HEK293 (cell line): ENCODE results near the gene BCL7A.

Experiments used
- CTCF ChIA-PET: fragments of 350-600 bp; formaldehyde crosslinking; extraction: SDS; loops from one replicate; lab custom pipeline; 2021; ENCODE audit warnings: antibody characterized with exemption; lab: Yijun Ruan, JAX
- POLR2A ChIA-PET: fragments of 300-600 bp; formaldehyde crosslinking; extraction: SDS; loops from one replicate; lab custom pipeline; 2020; ENCODE audit warnings: antibody characterized with exemption, inconsistent platforms; lab: Yijun Ruan, JAX
- H3K27ac ChIP-seq: fragments of 200-500 bp; sonication (Bioruptor generic); 2 replicates; pipeline ENCODE4 v1.5.1; 2014; ENCODE audit warnings: low read depth, low read length, control low read depth, inconsistent platforms; ENCODE audit errors: extremely low read depth
- H3K36me3 ChIP-seq, 2 experiments: fragments of 200-500 bp in 1 of 2; sonication (Bioruptor generic) in 1 of 2; 1 replicate in 1 of 2; 2 replicates in 1 of 2; pipeline ENCODE4 v1.5.1; 2014 to 2017; ENCODE audit warnings: inconsistent platforms in 2 of 2, low read length in 2 of 2; ENCODE audit not compliant: control insufficient read depth in 2 of 2, insufficient read depth in 1 of 2
- H3K4me1 ChIP-seq: fragments of 200-500 bp; sonication (Bioruptor generic); 2 replicates; pipeline ENCODE4 v1.5.1; 2014; ENCODE audit warnings: mild to moderate bottlenecking, low read length, inconsistent platforms; ENCODE audit not compliant: control insufficient read depth, insufficient read depth
- H3K4me3 ChIP-seq: 2 replicates; pipeline ENCODE4 v1.5.1; 2011; ENCODE audit warnings: low read depth, mild to moderate bottlenecking, control low read depth, low read length, moderate library complexity
- H3K9me3 ChIP-seq: fragments of 200-500 bp; sonication (Bioruptor generic); 2 replicates; pipeline ENCODE4 v1.5.1; 2014; ENCODE audit warnings: low read depth, low read length, inconsistent platforms; ENCODE audit not compliant: control insufficient read depth, insufficient read depth
- GFI1B ChIP-seq: fragments of 450-650 bp; formaldehyde crosslinking; IDR thresholded peaks from 2 replicates; pipeline ENCODE4 v1.5.1; 2016; ENCODE audit warnings: missing biosample characterization, missing genetic modification characterization
- HOXD13 ChIP-seq: sonication (generic); formaldehyde crosslinking; IDR thresholded peaks from 2 replicates; pipeline ENCODE4 v1.8.0; 2022; ENCODE audit warnings: missing genetic modification reagents, borderline replicate concordance
- KLF1 ChIP-seq: fragments of 450-650 bp; formaldehyde crosslinking; IDR thresholded peaks from 2 replicates; pipeline ENCODE4 v1.5.1; 2016; ENCODE audit warnings: missing biosample characterization, missing genetic modification characterization
- KLF10 ChIP-seq: fragments of 450-650 bp; IDR thresholded peaks from 2 replicates; pipeline ENCODE4 v1.5.1; 2018; ENCODE audit warnings: missing biosample characterization, mild to moderate bottlenecking, missing genetic modification characterization
- REST ChIP-seq: fragments of 450-650 bp; formaldehyde crosslinking; IDR thresholded peaks from 2 replicates; pipeline ENCODE4 v1.5.1; 2016; ENCODE audit warnings: missing biosample characterization, missing genetic modification characterization
- TCF7L2 ChIP-seq: IDR thresholded peaks from 2 replicates; pipeline ENCODE4 v1.6.1; 2011; ENCODE audit warnings: low read depth, mild to moderate bottlenecking, inconsistent platforms, low read length, moderate library complexity, borderline replicate concordance
- YY2 ChIP-seq: fragments of 450-650 bp; formaldehyde crosslinking; IDR thresholded peaks from 2 replicates; pipeline ENCODE4 v1.5.1; 2016; ENCODE audit warnings: missing biosample characterization, missing genetic modification characterization
- ZBTB49 ChIP-seq: fragments of 450-650 bp; formaldehyde crosslinking; IDR thresholded peaks from 2 replicates; pipeline ENCODE4 v1.5.1; 2016; ENCODE audit warnings: missing biosample characterization, missing genetic modification characterization, low read depth
- ZFP37 ChIP-seq: fragments of 450-650 bp; formaldehyde crosslinking; IDR thresholded peaks from 2 replicates; pipeline ENCODE4 v1.5.1; 2016; ENCODE audit warnings: missing biosample characterization, missing genetic modification characterization
- ZNF2 ChIP-seq: fragments of 450-650 bp; formaldehyde crosslinking; IDR thresholded peaks from 2 replicates; pipeline ENCODE4 v1.5.1; 2016; ENCODE audit warnings: missing biosample characterization, missing genetic modification characterization
- ZNF202 ChIP-seq: fragments of 450-650 bp; formaldehyde crosslinking; IDR thresholded peaks from 2 replicates; pipeline ENCODE4 v1.5.1; 2016; ENCODE audit warnings: missing biosample characterization, missing genetic modification characterization, borderline replicate concordance
- ZNF280C ChIP-seq: fragments of 450-650 bp; formaldehyde crosslinking; IDR thresholded peaks from 2 replicates; pipeline ENCODE4 v1.5.1; 2016; ENCODE audit warnings: missing biosample characterization, missing genetic modification characterization
- ZNF302 ChIP-seq: fragments of 450-650 bp; formaldehyde crosslinking; IDR thresholded peaks from 2 replicates; pipeline ENCODE4 v1.5.1; 2016; ENCODE audit warnings: missing biosample characterization, missing genetic modification characterization, low read depth
- ZNF335 ChIP-seq: fragments of 450-650 bp; formaldehyde crosslinking; conservative IDR thresholded peaks from 2 replicates; pipeline ENCODE4 v1.5.1; 2016; ENCODE audit warnings: missing biosample characterization, missing genetic modification characterization
- ZNF366 ChIP-seq: fragments of 450-650 bp; formaldehyde crosslinking; conservative IDR thresholded peaks from 2 replicates; pipeline ENCODE4 v1.5.1; 2016; ENCODE audit warnings: missing biosample characterization, missing genetic modification characterization
- ZNF433 ChIP-seq: fragments of 450-650 bp; formaldehyde crosslinking; IDR thresholded peaks from 2 replicates; pipeline ENCODE4 v1.5.1; 2016; ENCODE audit warnings: missing biosample characterization, missing genetic modification characterization, low read depth
- ZNF473 ChIP-seq: fragments of 450-650 bp; formaldehyde crosslinking; IDR thresholded peaks from 2 replicates; pipeline ENCODE4 v1.5.1; 2017; ENCODE audit warnings: missing biosample characterization, missing genetic modification characterization
- ZNF488 ChIP-seq: fragments of 450-650 bp; formaldehyde crosslinking; IDR thresholded peaks from 2 replicates; pipeline ENCODE4 v1.5.1; 2016; ENCODE audit warnings: missing biosample characterization, missing genetic modification characterization
- ZNF621 ChIP-seq: fragments of 450-650 bp; formaldehyde crosslinking; IDR thresholded peaks from 2 replicates; pipeline ENCODE4 v1.5.1; 2017; ENCODE audit warnings: missing biosample characterization, missing genetic modification characterization
- ZNF692 ChIP-seq: fragments of 450-650 bp; formaldehyde crosslinking; IDR thresholded peaks from 2 replicates; pipeline ENCODE4 v1.5.1; 2016; ENCODE audit warnings: missing biosample characterization, missing genetic modification characterization
- ZSCAN23 ChIP-seq: fragments of 450-650 bp; formaldehyde crosslinking; IDR thresholded peaks from 2 replicates; pipeline ENCODE4 v1.5.1; 2016; ENCODE audit warnings: missing biosample characterization, missing genetic modification characterization

Gene BCL7A

DNA sequence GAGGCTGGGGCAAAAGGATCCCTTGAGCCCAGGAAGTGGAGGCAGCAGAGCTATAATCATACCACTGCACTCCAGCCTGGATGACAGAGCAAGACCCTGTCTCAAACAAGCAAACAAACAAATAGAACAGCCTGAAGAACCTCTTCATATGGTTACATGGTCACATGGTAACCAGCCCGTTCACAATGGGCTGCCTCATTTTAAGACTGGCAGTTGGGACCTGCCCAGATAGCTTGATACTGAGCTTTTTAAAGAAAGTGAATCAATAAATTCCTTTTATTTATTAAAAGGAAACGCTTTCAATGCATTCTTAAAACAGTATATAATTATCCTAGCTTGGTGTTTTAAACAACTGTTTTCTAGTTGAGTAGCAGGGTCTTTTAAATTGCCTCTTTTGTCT is 67.4 kb downstream of the BCL7A start (continued):
- TF ChIP-seq ZNF280C: no peak
- no peak for TF ChIP-seq ZNF433 (tag by site-specific recombination)
- TF ChIP-seq ZFP37: no peak
- TF ChIP-seq ZNF2: no peak
- TF ChIP-seq ZNF335: no peak
- no peak for TF ChIP-seq ZNF302 (tag by site-specific recombination)
- TF ChIP-seq, all 188 proteins: peak for 0

GRCh38 chr12:122090759-122091515 is 69.3 kb downstream of the BCL7A start:
- TF ChIP-seq TCF7L2: no peak
- TF ChIP-seq HOXD13 (CRISPR knock-in tag): no peak
- no peak for TF ChIP-seq REST (tag by site-specific recombination)
- no peak for TF ChIP-seq ZSCAN23 (tag by site-specific recombination)
- no peak for TF ChIP-seq ZNF488 (tag by site-specific recombination)
- Histone ChIP-seq H3K9me3 (no peaks in the 10 kb centered on the region), H3K36me3 (peaks cover 0 to 20% of the 10 kb centered on the region in 2 experiments; a peak in 2 of 3 replicates), H3K4me3 (no peak overlapping the region), H3K4me1 (peaks cover 2% of the 10 kb centered on the region; the same call in 1 of the 2 replicates), H3K27ac (no peak overlapping the region)
- ChIA-PET CTCF (interaction anchor here (0.9 to 1.7 kb wide), 3 partner anchors 9 to 32 kb away, joined by 3 to 7 read pairs (median 4); no protein-coding TSS in a partner anchor), POLR2A (interaction anchor here (0.5 to 1.0 kb wide), 2 partner anchors 13 to 176 kb away, joined by 3 to 5 read pairs; partner anchors contain the start of gene MLXIP)

- ChIA-PET POLR2A (no interaction called here), CTCF (no interaction called here)
- Histone ChIP-seq H3K9me3 (no peaks in the 10 kb centered on the region), H3K4me1 (peaks cover 8% of the 10 kb centered on the region), H3K27ac (no peak overlapping the region), H3K36me3 (peaks cover 0 to 7% of the 10 kb centered on the region in 2 experiments; a peak in 2 of 3 replicates), H3K4me3 (no peak overlapping the region)
- TF ChIP-seq ZNF366: no peak
- TF ChIP-seq ZNF202: no peak
- TF ChIP-seq ZNF692 (tag by site-specific recombination): no peak
- peak; percentile 6; the same call in 1 of the 2 replicates for TF ChIP-seq KLF1 (tag by site-specific recombination)
- TF ChIP-seq GFI1B (tag by site-specific recombination): no peak
- TF ChIP-seq YY2 (tag by site-specific recombination): no peak
- TF ChIP-seq TCF7L2: no peak
- TF ChIP-seq KLF10: no peak
- TF ChIP-seq ZNF473 (tag by site-specific recombination): no peak
- TF ChIP-seq ZNF621 (tag by site-specific recombination): 0 out of 2 replicates have a peak, but pooled peaks have one; percentile 26
- TF ChIP-seq ZFP37: no peak
- TF ChIP-seq ZBTB49: no peak
These were observed 71.6 kb downstream of the BCL7A start for GRCh38 chr12:122093098-122093883.
